Gastroesophageal sphincter (tissue), 3 donors: ENCODE measurements around the gene SSMEM1.

Experiments used
- CTCF ChIP-seq, 4 experiments: fragments of 200-600 bp in 2 of 4; fragments of 450-650 bp in 2 of 4; sonication (generic) in 1 of 4; IDR thresholded peaks; one replicate each; pipeline ENCODE4 v1.5.1; 2017 to 2019; ENCODE audit warnings: antibody characterized with exemption in 4 of 4, mild to moderate bottlenecking in 2 of 4, moderate library complexity in 2 of 4
- POLR2A ChIP-seq, 2 donors: fragments of 450-650 bp; IDR thresholded peaks; one replicate each; pipeline ENCODE4 v1.6.1; 2017; ENCODE audit warnings: antibody characterized with exemption in 2 of 2, mild to moderate bottlenecking in 2 of 2, moderate library complexity in 1 of 2
- POLR2AphosphoS5 ChIP-seq: sonication (generic); formaldehyde crosslinking; IDR thresholded peaks from one replicate; pipeline ENCODE4 v1.6.1; 2017; ENCODE audit warnings: antibody characterized with exemption

- no peak for TF ChIP-seq POLR2A (IDR thresholded peaks at IDR 0.05)
- TF ChIP-seq CTCF (IDR thresholded peaks at IDR 0.05), result no peak
- TF ChIP-seq POLR2AphosphoS5, result no peak
These were observed 12.2 kb downstream of the SSMEM1 start for GRCh38 chr7:130219871-130220270.
